Measurements from ENCODE around the gene IDNK.

IDNK gene

GRCh38 chr9:83665580-83666200, 42.7 kb downstream of the IDNK start:
- no peaks in the 10 kb centered on the region for H4K20me1 ChIP-seq (ENCODE audit: insufficient read depth, low read length)
- H3K79me2 ChIP-seq (ENCODE audit: low read length) = peaks cover 59% of the 10 kb centered on the region
- no peaks in the 10 kb centered on the region for H3K27me3 ChIP-seq (replicated peaks; ENCODE audit: insufficient read depth, low read length)
- no peaks in the 10 kb centered on the region for H3K9me2 ChIP-seq (replicated peaks; ENCODE audit: insufficient read depth, low read length)
- TF ChIP-seq CTCF (IDR thresholded peaks at IDR 0.05; ENCODE audit: low read length) = no peak
- peaks cover 12% of the 10 kb centered on the region for H3K36me3 ChIP-seq (replicated peaks; ENCODE audit: insufficient read depth, low read length)
- peak overlapping the region; percentile 11; the same call in 1 of the 2 replicates for H3K4me2 ChIP-seq (ENCODE audit: low read depth, low read length)
- H3K9ac ChIP-seq (ENCODE audit: low read length) = no peak overlapping the region
- no peak for DNase-seq
- no peak overlapping the region for H3K27ac ChIP-seq (ENCODE audit: low read length)
- H3K9me3 ChIP-seq (replicated peaks; ENCODE audit: insufficient read depth, low read length) = no peaks in the 10 kb centered on the region
- H3F3A ChIP-seq (ENCODE audit: insufficient read depth, low read length) = no peaks in the 10 kb centered on the region
- H3K4me1 ChIP-seq (ENCODE audit: low read length) = peaks cover 10% of the 10 kb centered on the region; the same call in 1 of the 2 replicates
- no peak overlapping the region for H3K4me3 ChIP-seq (ENCODE audit: low read length)
- H2AFZ ChIP-seq (ENCODE audit: low read length) = no peak overlapping the region

- peaks cover 51% of the 10 kb centered on the region for H3K79me2 ChIP-seq (ENCODE audit: low read length)
- H3K27ac ChIP-seq (ENCODE audit: low read length) = no peak overlapping the region
- H3K4me1 ChIP-seq (ENCODE audit: low read length) = peaks cover 10% of the 10 kb centered on the region; the same call in 1 of the 2 replicates
- H3K9ac ChIP-seq (ENCODE audit: low read length) = no peak overlapping the region
- H3F3A ChIP-seq (ENCODE audit: insufficient read depth, low read length) = no peaks in the 10 kb centered on the region
- no peak overlapping the region for H3K4me2 ChIP-seq (ENCODE audit: low read depth, low read length)
- no peaks in the 10 kb centered on the region for H3K27me3 ChIP-seq (replicated peaks; ENCODE audit: insufficient read depth, low read length)
- no peaks in the 10 kb centered on the region for H3K9me3 ChIP-seq (replicated peaks; ENCODE audit: insufficient read depth, low read length)
- no peaks in the 10 kb centered on the region; the same call in 1 of the 2 replicates for H3K36me3 ChIP-seq (replicated peaks; ENCODE audit: insufficient read depth, low read length)
- H3K4me3 ChIP-seq (ENCODE audit: low read length) = no peak overlapping the region
- no peaks in the 10 kb centered on the region for H4K20me1 ChIP-seq (ENCODE audit: insufficient read depth, low read length)
- no peak overlapping the region for H2AFZ ChIP-seq (ENCODE audit: low read length)
- TF ChIP-seq EZH2 (optimal IDR thresholded peaks at IDR 0.05; ENCODE audit: low read depth, low read length) (no peak), CTCF (IDR thresholded peaks at IDR 0.05; ENCODE audit: low read length) (no peak), EZH2phosphoT487 (IDR thresholded peaks at IDR 0.05; ENCODE audit: low read length) (no peak)
- H3K9me2 ChIP-seq (replicated peaks; ENCODE audit: insufficient read depth, low read length) = no peaks in the 10 kb centered on the region
- no peak for DNase-seq
Measured at GRCh38 chr9:83669067-83669466, 46.1 kb downstream of the IDNK start.

- no peak overlapping the region for H3K27ac ChIP-seq (ENCODE audit: low read length)
- peaks cover 8% of the 10 kb centered on the region; the same call in 1 of the 2 replicates for H3K4me1 ChIP-seq (ENCODE audit: low read length)
- H3K9me2 ChIP-seq (replicated peaks; ENCODE audit: insufficient read depth, low read length) = no peaks in the 10 kb centered on the region
- H3K4me2 ChIP-seq (ENCODE audit: low read depth, low read length) = no peak overlapping the region
- H3F3A ChIP-seq (ENCODE audit: insufficient read depth, low read length) = no peaks in the 10 kb centered on the region
- no peak overlapping the region for H3K9ac ChIP-seq (ENCODE audit: low read length)
- DNase-seq = no peak
- no peaks in the 10 kb centered on the region for H3K27me3 ChIP-seq (replicated peaks; ENCODE audit: insufficient read depth, low read length)
- TF ChIP-seq EZH2 (optimal IDR thresholded peaks at IDR 0.05; ENCODE audit: low read depth, low read length) (no peak), EZH2phosphoT487 (IDR thresholded peaks at IDR 0.05; ENCODE audit: low read length) (no peak), CTCF (IDR thresholded peaks at IDR 0.05; ENCODE audit: low read length) (no peak)
- no peak overlapping the region for H3K4me3 ChIP-seq (ENCODE audit: low read length)
- no peaks in the 10 kb centered on the region for H4K20me1 ChIP-seq (ENCODE audit: insufficient read depth, low read length)
- H2AFZ ChIP-seq (ENCODE audit: low read length) = no peak overlapping the region
- H3K36me3 ChIP-seq (replicated peaks; ENCODE audit: insufficient read depth, low read length) = no peaks in the 10 kb centered on the region; the same call in 1 of the 2 replicates
- H3K79me2 ChIP-seq (ENCODE audit: low read length) = peaks cover 58% of the 10 kb centered on the region
- no peaks in the 10 kb centered on the region for H3K9me3 ChIP-seq (replicated peaks; ENCODE audit: insufficient read depth, low read length)
Measured at GRCh38 chr9:83670381-83670780, 47.4 kb downstream of the IDNK start.
